Lower leg skin (tissue), 3 donors: ENCODE results near the gene PDLIM5.

ENCODE experiments used
- POLR2A ChIP-seq, 2 donors: fragments of 450-650 bp; IDR thresholded peaks; one replicate each; pipeline ENCODE4 v1.6.1; 2016 to 2017; ENCODE audit warnings: antibody characterized with exemption in 2 of 2, mild to moderate bottlenecking in 1 of 2, moderate library complexity in 1 of 2
- TF ChIP-seq, protein P1 (sequence below), 3 donors: fragments of 450-650 bp; IDR thresholded peaks; one replicate each; pipeline ENCODE4 v1.5.1; 2016; ENCODE audit warnings: antibody characterized with exemption in 3 of 3, mild to moderate bottlenecking in 3 of 3, moderate library complexity in 2 of 3

DNA sequence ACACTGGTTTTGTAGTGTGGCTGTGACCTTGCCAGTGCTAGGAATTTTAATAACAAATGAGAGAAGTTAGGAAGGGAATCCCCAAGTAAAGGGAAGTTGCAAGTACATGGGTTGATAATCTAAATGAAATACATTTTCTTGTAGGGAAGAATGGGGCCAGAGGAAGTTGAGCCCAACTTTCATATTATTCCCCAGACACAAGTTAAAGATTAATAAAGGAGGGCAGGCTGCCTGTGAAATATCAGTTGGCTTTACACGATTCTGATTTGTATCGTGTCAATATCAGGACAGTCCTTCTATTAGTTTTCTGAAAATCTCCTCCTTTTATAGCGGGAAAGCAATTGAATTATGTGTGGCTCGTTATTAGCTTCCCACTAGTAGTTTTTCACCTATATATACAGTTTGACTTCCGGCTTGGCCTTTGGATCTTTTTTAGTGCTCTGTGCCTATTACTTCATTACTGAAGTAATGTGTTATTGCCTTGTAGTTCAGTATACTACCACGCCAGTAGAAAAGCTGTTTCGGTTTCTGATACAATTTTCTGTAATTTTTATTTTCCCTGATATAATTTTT lies 1.7 kb downstream of the PDLIM5 start:
- TF ChIP-seq, protein P1, sequence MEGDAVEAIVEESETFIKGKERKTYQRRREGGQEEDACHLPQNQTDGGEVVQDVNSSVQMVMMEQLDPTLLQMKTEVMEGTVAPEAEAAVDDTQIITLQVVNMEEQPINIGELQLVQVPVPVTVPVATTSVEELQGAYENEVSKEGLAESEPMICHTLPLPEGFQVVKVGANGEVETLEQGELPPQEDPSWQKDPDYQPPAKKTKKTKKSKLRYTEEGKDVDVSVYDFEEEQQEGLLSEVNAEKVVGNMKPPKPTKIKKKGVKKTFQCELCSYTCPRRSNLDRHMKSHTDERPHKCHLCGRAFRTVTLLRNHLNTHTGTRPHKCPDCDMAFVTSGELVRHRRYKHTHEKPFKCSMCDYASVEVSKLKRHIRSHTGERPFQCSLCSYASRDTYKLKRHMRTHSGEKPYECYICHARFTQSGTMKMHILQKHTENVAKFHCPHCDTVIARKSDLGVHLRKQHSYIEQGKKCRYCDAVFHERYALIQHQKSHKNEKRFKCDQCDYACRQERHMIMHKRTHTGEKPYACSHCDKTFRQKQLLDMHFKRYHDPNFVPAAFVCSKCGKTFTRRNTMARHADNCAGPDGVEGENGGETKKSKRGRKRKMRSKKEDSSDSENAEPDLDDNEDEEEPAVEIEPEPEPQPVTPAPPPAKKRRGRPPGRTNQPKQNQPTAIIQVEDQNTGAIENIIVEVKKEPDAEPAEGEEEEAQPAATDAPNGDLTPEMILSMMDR (IDR thresholded peaks at IDR 0.05) = no peak
- no peak for TF ChIP-seq POLR2A (IDR thresholded peaks at IDR 0.05)
